ENCODE data around the gene RTP2. TPM values are rescaled to one million over a fixed set of nuclear protein-coding genes. Genes with fewer than 3 reads are reported as not detected.

The RTP2 gene
- total RNA-seq, 1 donor from 2014 or later, result not detected

DNA sequence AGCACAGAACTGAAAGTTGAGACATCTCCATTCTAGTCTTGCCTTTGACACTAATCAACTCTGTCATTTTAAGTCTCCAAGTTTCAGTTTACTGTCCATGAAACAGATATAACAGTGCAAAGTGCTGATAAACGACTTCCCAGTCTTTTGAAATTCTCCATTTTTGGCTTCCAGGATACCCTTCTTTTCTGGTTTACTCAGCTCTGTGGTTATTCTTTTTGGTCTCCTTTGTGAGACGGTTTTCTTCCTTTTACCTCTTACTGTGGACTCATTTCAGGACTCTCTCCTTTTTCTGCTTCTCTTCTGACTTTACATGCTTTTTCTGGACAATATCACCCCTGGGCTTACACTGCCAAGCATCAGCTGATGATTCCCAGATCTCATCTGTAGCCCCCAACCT, 51.1 kb downstream of the RTP2 start:
- H3K4me3 ChIP-seq, result no peak overlapping the region
- intact Hi-C loops (cut with micrococcal nuclease), result no loop called here
- no peak for DNase-seq
- no peak overlapping the region for H3K27ac ChIP-seq (replicated peaks)
- peaks cover 5% of the 10 kb centered on the region for H3K9me3 ChIP-seq (replicated peaks)
- no peaks in the 10 kb centered on the region for H3K36me3 ChIP-seq
- peaks cover 76% of the 10 kb centered on the region for H3K27me3 ChIP-seq (ENCODE audit: low read depth)
- no peak for TF ChIP-seq CTCF (IDR thresholded peaks at IDR 0.05; ENCODE audit: borderline replicate concordance)
- no peaks in the 10 kb centered on the region for H3K4me1 ChIP-seq

Other genes starting within 250 kb of the RTP2 start
- gene SST, start 32.2 kb downstream of the RTP2 start, total RNA-seq, result not detected
- gene BCL6, start 42.9 kb upstream of the RTP2 start, total RNA-seq, result 47.7 TPM